Measurements from ENCODE around the gene SLPI.
A peak's percentile ranks its signal among the peaks of the same experiment; 100 is the strongest.

Gene SLPI, protein sequence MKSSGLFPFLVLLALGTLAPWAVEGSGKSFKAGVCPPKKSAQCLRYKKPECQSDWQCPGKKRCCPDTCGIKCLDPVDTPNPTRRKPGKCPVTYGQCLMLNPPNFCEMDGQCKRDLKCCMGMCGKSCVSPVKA

DNA sequence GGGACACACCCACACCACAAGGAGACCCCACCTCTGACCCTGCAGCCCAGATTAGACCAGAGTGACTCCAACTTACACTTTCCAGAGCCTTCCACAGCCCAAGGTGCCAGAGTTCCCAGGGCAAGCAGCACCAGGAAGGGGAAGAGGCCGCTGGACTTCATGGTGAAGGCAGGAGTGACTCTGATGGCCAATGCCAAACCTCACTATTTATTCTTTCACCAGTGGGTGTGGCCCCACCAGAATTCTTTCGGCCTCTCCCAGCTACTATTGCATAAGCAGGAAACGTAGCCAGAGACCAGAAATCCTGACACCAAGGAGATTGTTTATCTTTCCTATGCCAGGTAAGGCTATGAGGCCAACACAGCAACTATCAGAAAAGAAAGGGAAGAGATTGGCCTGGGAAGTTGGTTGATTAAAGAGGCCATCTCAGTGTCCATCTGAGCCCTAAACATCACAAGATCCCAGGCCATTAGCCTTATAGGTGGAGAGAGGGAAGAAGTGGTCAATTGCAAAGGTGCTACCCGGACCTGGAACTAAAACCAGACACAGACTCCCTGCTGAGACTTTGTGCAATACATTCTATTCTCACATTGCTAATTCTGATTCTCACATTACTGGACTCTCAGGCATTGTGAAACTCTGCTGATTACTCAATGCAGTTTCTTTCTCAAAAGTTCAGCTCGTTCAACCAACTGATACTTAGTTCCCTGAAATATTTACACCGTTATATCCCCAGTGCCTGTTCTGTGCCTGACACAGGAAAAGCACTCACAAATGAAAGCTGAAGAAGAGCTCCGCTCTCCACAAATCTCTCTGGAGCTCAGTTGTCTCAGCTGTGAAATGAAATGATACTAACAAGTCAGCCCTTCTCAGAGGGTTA is at the start of gene SLPI:
SLPI (minus strand) TSS at position 182 of the 880 bp plus-strand sequence; CDS start at position 161, 21 bp downstream.
- DNase-seq (ENCODE audit: low spot score): no peak

- no peak for DNase-seq (ENCODE audit: low spot score)
Observed at GRCh38 chr20:45303586-45304463, 49.5 kb upstream of the SLPI start.

GRCh38 chr20:45301824-45302271 is 47.5 kb upstream of the SLPI start:
- no peak for DNase-seq (ENCODE audit: low spot score)

DNA sequence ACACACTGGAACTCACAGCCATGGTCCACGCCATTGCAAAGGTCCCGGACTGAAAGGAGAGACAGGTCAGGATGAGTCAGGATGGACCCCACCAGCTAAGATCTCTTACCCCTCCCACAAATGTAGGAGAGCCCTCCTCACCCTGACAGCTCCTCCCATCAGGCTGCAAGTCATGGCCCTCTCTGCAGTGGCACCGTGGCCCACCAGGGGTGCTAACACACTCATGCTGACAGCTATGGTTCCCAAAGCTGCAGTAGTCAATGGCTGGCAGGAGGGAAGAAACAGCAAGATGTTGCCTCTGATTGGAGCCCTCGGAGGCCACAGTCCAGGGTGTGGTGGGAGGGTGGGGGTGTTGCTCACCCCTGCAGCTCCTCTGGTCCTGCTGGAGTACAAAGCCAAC is 46.6 kb upstream of the SLPI start:
- peak; percentile 59 for DNase-seq (ENCODE audit: low spot score)

GRCh38 chr20:45299786-45300185 is 45.4 kb upstream of the SLPI start:
- DNase-seq (ENCODE audit: low spot score): no peak

- DNase-seq (ENCODE audit: low spot score): no peak
Observed at GRCh38 chr20:45297786-45298497, 43.6 kb upstream of the SLPI start.

DNA sequence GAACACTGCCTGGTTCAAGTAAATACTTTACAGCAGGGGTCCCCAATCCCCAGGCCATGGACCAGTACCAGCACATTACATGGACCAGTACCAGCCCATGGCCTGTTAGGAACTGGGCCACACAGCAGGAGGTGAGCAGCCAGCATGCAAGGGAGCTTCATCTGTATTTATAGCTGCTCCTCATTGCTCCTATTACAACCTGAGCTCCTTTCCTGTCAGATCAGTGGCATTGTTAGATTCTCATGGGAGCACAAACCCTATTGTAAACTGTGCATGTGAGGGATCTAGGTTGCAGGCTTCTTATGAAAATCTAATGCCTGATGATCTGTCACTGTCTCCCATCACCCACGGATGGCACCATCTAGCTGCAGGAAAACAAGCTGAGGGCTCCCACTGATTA is 40.3 kb upstream of the SLPI start:
- DNase-seq (ENCODE audit: low spot score): no peak

DNA sequence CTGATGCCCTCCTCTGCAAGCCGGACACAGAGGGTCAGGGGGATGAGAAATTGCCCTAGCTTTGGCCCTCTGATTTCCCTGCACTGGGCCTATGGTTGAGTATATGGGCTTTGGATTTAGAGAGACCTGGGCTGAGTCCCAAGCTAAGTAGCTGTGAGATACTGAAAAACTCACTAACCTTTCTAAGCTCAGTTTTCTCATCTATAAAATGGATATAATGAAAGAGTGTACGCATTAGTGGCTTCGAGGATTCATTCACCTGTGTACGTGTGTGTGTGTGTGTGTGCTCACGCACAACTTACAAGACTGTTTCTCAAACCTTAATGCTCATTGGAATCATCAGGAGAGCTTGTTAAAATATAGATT is 39.6 kb upstream of the SLPI start:
- DNase-seq (ENCODE audit: low spot score): no peak

GRCh38 chr20:45293041-45294002 is 39.0 kb upstream of the SLPI start:
- DNase-seq (ENCODE audit: low spot score): peak; percentile 90

DNA sequence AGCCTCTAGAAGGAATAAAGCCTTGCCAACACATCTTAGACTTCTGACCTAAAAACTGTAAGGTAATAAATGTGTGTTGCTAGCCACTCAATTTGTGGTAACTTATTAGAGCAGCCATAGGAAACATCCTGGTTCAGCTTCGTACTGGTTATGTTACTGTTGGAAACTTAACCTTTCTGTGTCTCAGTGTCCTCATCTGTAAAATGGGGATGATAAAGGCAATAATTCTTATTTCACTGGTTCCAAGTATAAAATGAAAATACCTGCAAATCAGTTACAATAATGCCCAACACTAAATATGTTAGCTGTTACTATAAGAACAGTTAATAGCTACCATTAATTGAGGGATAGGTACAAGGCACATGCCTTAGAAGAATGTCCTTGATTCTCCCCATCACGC is 38.0 kb upstream of the SLPI start:
- DNase-seq (ENCODE audit: low spot score): no peak

GRCh38 chr20:45291526-45291925 is 37.2 kb upstream of the SLPI start:
- DNase-seq (ENCODE audit: low spot score): no peak

DNA sequence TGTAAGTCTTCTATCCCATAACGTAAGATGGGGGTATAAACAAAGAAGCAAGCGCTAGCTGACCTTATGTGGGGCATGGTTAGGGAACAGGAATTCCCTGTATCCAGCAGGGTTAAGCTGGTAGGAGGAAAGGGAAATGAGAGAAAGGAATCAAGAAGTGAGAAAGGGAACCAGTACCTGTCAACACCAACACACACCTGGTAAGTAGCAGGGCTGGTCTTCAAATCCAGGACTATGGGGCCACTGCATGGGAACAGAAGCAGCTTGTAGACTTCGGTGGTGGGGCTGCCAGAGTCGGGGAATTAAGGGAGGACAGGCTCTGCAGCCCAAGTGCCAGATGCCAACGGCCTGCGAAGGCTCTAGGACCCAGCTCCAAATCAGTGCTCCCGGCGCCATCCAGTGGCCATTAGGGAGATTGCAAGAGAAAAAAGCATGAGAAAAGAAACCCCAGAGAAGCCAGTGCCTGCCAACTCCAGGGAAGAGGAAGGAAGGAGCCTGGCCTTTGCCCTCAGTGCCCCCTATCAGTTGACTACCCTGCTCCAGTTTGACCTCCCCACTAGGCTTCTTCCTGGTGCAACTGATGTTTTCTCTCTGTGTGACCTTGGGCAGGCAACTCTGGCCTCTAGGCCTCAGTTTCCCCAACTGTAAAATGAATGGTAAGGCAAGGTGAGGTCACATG is 36.5 kb upstream of the SLPI start:
- peak; percentile 84 for DNase-seq (ENCODE audit: low spot score)

DNA sequence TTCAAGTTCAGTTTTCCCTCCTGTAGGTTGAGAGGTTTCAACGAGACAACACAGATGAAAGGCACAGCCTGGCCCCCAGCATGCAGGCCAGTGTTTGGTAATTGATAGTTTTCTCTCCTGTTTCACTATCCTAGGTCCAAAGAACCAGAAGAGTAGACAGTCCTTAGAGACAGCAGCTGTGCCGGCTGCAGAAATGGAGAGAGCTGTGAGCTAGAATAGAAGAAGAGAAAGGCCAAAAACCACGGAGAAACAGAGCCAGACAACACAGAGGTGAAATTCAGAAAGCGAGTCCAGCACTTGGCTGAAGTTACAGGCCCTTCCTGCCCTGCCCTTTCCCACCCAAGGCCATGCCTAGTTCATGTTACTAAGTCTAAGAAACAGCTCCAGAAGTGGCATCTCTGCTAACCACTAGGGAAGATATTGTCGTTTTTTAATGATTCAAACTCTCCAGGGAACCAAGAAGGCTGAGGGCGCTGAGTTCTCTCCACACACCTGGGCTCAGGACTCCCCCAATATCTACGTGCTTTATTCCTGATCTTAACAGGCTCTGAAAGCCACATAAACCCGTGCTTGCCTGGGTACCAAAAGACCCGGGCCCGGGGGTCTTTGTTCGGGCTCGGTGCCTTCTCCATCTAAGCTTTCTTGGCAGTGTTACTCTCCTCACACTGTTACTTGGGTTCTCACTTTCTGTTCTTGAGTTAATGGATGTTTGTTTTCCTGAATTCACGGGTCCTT is 35.7 kb upstream of the SLPI start:
- no peak for DNase-seq (ENCODE audit: low spot score)

- DNase-seq (ENCODE audit: low spot score): no peak
Observed at GRCh38 chr20:45288860-45289259, 34.5 kb upstream of the SLPI start.

GRCh38 chr20:45288376-45288775 is 34.0 kb upstream of the SLPI start:
- no peak for DNase-seq (ENCODE audit: low spot score)

- DNase-seq (ENCODE audit: low spot score): no peak
Observed at GRCh38 chr20:45283551-45284057, 29.2 kb upstream of the SLPI start.

GRCh38 chr20:45282700-45283550 is 28.6 kb upstream of the SLPI start:
- DNase-seq (ENCODE audit: low spot score): no peak

DNA sequence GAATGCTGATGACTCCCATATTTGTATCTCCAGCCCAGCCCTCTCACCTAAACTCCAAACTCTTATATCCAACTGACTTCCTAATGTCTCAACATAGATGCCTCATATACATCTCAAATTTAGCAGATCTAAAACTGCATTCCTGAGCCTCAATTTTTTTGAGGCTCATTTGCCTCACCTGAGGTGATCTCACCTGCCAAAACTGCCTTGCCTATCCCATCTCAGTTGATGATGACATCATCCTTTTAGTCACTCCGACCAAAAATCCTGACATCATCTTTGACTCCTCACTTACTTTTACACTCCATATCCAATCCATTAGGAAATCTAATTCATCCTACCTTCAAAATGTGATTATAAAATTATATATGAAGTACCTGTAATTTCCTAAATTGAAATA is 25.6 kb upstream of the SLPI start:
- no peak for DNase-seq (ENCODE audit: low spot score)

Data from hepatic stellate cell (primary cell).